IPS-15b (cell line): ENCODE measurements around the gene KRTAP2-2.
"Not testable (repeated sequence)": the region's sequence is repeated elsewhere in the genome, so short reads cannot be mapped to it uniquely, and the experiment has no call there.

Source experiments
- H3K27me3 ChIP-seq: one replicate; pipeline ENCODE4 v1.6.1; 2013; ENCODE audit warnings: low read length; ENCODE audit not compliant: control insufficient read depth, insufficient read depth
- H3K36me3 ChIP-seq: one replicate; pipeline ENCODE4 v1.6.1; 2013; ENCODE audit warnings: low read length; ENCODE audit not compliant: control insufficient read depth, insufficient read depth
- H3K4me1 ChIP-seq: one replicate; pipeline ENCODE4 v1.6.1; 2013; ENCODE audit warnings: mild to moderate bottlenecking, low read length; ENCODE audit not compliant: control insufficient read depth, insufficient read depth
- H3K4me3 ChIP-seq: one replicate; pipeline ENCODE4 v1.5.1; 2013; ENCODE audit warnings: low read depth, low read length
- H3K9ac ChIP-seq: one replicate; pipeline ENCODE4 v1.6.1; 2013; ENCODE audit warnings: low read depth, mild to moderate bottlenecking, low read length
- H3K9me3 ChIP-seq: one replicate; pipeline ENCODE4 v1.6.1; 2013; ENCODE audit warnings: mild to moderate bottlenecking, low read length; ENCODE audit not compliant: control insufficient read depth, insufficient read depth

Gene KRTAP2-2

DNA sequence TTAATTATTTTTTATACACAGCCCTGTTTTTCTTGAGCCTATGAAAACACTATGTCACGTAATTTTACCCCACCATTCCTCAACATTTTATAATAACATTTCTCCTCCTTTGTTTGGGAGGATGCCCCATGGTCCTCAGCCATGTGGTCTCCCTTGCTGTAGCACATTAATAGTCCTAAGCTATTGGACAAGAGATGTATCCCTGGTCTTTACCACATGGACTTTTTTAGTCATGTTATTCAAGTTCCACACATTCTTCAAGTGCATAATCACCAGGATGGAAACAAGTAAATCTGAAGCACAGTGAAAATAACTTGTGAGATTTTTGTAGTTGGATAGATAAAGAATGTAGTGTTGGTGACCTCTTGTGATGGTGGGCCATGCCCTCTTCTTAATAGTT is 6.9 kb upstream of the KRTAP2-2 start:
- Histone ChIP-seq H3K36me3 (no peaks in the 10 kb centered on the region), H3K4me3 (no peak overlapping the region), H3K9me3 (no peaks in the 10 kb centered on the region), H3K9ac (no peak overlapping the region), H3K4me1 (no peaks in the 10 kb centered on the region), H3K27me3 (no peaks in the 10 kb centered on the region)

DNA sequence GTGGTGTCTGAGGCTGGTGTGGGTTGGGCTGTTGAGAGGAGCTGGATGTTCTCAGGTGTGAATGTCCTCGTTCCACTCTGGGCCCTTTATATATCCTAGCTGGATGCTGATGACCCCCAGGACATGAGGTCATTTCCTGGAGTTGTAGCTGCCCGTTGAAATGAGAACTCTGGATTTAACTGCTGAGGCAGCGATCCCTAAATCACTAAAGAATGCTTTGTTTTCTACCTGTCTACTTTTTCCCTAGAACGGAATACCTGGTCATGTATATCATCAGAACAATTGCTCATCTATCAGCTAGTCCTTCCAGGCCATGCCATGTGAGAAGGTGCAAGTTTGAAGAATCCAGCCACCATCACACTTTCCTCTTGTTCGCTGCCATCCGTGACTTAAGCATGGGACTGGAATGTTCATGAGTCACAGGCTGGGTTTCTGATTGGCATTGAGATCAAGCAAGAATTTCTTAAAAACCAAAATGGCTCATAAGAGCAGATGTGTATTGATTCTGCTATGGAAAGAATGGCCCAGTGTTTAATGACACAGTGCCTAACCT is 5.1 kb upstream of the KRTAP2-2 start, which contains the start of gene KRTAP2-3:
KRTAP2-3 (minus strand) TSS at position 63 of the 553 bp plus-strand sequence. CDS start 64 bp downstream, outside the sequence.
- Histone ChIP-seq H3K4me1 (no peaks in the 10 kb centered on the region), H3K36me3 (no peaks in the 10 kb centered on the region), H3K27me3 (no peaks in the 10 kb centered on the region), H3K4me3 (no peak within 1 kb of the TSS), H3K9me3 (no peaks in the 10 kb centered on the region), H3K9ac (no peak within 1 kb of the TSS)

DNA sequence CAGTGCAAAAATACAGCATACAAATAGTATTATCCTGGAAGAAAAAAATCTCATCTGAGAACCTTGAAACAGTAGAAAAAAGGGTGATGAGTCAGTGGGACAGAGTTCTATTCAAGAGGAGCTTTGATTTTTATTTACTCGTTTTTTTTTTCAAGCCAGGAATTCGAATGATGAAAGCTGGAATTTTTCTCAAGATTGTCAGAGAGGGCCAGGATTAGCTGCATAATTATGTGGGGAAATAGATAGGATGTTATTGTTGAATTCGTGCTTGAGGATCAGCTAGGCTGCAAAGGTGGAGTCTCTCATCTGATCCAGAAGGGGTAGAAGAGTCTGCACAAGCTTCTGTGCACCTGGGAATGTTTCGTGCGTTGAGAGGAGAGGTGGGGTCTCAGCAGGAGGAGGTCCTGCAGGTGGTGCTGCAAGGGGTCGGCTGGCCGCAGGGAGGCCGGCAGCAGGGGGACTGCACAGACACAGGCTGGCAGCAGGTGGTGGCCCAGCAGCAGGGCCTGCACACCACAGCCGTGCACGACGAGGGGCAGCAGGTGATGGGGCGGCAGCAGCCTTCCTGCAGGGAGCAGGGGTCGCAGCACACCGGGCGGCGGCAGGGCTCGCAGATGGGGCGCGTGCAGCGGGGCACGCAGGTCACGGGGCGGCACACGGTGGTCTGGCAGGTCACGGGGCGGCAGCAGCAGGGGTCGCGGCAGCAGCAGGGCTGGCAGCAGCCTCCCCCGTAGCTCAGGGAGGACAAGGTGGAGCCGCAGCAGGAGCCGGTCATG is 4.4 kb upstream of the KRTAP2-2 start:
- H3K9me3 ChIP-seq, H3K4me1 ChIP-seq, H3K9ac ChIP-seq, H3K27me3 ChIP-seq, H3K36me3 ChIP-seq, H3K4me3 ChIP-seq: not testable (repeated sequence)

DNA sequence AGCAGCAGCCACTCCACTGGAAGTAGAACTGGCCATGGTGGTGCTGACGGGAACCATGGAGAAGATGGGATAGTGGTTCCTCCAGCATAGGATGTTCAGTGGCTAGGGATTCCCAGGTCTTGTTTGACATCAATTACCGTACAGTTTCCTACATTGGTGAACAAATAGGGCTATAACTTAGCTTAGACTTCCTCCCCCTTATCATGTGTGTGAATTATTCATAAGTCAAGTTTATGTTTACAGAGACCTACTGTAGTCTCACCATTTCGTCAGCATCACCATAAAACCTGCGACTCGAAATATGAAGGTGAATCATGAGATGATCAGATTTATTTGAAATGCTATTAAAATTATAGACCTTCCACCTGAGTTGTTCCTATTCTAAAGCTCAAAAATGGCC is 3.7 kb upstream of the KRTAP2-2 start:
- no peak overlapping the region for H3K9ac ChIP-seq
- no peak overlapping the region for H3K4me3 ChIP-seq
- no peaks in the 10 kb centered on the region for H3K9me3 ChIP-seq
- no peaks in the 10 kb centered on the region for H3K36me3 ChIP-seq
- H3K27me3 ChIP-seq, result no peaks in the 10 kb centered on the region
- no peaks in the 10 kb centered on the region for H3K4me1 ChIP-seq

DNA sequence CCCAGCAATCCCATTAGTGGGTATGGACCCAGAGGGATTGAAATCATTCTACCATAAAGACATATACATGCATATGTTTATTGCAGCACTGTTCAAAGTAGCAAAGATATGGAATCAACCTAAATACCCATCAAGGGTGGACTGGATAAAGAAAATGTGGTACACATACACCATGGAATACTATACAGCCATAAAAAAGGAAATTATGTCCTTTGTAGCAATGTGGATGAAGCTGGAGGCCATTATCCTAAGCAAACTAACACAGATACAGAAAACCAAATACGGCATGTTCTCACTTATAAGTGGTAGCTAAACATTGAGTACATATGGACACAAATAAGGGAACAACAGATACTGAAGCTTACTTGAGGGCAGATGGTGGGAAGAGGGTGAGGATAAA is 2.5 kb upstream of the KRTAP2-2 start:
- Histone ChIP-seq H3K4me1 (no peaks in the 10 kb centered on the region), H3K4me3 (no peak overlapping the region), H3K9me3 (no peaks in the 10 kb centered on the region), H3K9ac (no peak overlapping the region), H3K36me3 (no peaks in the 10 kb centered on the region), H3K27me3 (no peaks in the 10 kb centered on the region)

DNA sequence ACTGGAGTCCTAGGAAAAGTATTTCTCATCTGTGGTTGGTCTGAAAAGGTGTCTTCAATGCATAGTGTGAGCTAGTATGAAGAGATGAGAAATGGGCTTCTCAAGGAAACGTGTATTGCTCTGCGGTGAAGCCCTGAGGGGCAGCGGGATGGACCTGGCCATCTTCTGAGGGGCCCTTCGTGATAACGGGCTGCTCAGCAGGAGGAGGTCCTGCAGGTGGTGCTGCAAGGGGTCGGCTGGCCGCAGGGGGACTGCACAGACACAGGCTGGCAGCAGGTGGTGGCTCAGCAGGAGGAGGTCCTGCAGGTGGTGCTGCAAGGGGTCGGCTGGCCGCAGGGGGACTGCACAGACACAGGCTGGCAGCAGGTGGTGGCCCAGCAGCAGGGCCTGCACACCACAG is 474 bp downstream of the KRTAP2-2 start:
- H3K36me3 ChIP-seq, H3K9me3 ChIP-seq, H3K4me3 ChIP-seq, H3K4me1 ChIP-seq, H3K27me3 ChIP-seq, H3K9ac ChIP-seq: not testable (repeated sequence)

DNA sequence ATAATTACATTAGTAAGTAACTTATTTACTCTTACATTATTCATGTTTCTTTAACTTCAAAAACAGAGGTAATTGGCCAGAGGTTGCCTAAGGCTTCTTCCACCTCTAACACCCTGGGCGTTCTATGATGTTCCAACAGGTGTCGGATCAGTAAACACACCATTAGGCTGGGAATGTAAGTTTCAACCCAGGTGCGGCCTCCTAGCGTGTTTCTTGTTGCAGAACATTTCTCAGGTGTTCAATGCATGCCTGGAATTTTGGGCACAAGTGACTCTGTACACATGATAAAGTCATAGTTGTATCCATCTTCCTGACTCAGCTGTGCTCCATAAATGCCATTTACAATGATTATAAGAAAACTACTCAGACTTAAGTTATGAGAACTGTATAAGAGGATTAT is 1.0 kb downstream of the KRTAP2-2 start:
- Histone ChIP-seq H3K4me1 (no peaks in the 10 kb centered on the region), H3K4me3 (no peak overlapping the region), H3K9ac (no peak overlapping the region), H3K27me3 (no peaks in the 10 kb centered on the region), H3K9me3 (no peaks in the 10 kb centered on the region), H3K36me3 (no peaks in the 10 kb centered on the region)

DNA sequence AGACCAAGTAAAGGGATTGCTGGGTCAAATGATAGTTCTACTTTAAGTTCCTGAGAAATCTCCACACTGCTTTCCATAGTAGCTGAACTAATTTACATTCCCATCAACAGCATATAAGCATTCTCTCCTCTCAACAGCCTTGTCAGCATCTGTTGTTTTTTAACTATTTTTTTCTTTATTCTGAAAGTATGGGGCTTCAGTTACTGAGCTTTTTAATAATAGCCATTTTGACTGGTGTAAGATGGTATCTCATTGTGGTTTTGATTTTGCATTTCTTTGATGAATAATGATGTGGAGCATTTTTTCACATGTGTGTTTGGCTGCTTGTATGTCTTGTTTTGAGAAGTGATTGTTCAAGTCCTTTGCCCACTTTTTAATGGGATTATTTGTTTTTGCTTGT is 2.5 kb downstream of the KRTAP2-2 start:
- Histone ChIP-seq H3K4me3 (no peak overlapping the region), H3K9me3 (no peaks in the 10 kb centered on the region)

DNA sequence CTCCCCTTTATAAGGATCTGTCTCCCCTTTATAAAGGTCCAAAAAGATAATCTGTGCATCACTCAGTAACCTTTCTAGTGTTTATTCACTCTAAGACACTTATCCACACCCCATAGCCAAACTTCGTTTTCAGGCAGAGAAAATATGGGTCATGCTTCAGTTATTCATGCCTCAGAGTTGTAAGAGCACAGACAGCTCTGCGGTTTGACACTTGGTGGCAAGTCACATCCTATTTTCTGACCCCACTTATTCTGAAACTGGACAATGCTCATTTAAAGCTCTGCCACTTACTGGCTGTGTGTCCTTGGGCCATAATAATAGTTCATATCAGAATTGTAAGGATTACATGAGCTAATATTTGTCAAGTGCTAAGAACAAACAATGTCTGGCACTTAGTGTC is 5.9 kb downstream of the KRTAP2-2 start:
- no peaks in the 10 kb centered on the region for H3K27me3 ChIP-seq
- H3K9ac ChIP-seq, result no peak overlapping the region
- no peak overlapping the region for H3K4me3 ChIP-seq
- H3K9me3 ChIP-seq, result no peaks in the 10 kb centered on the region
- no peaks in the 10 kb centered on the region for H3K36me3 ChIP-seq
- H3K4me1 ChIP-seq, result no peaks in the 10 kb centered on the region

More for the DNA sequence above, 2.5 kb downstream of the KRTAP2-2 start:
- no peaks in the 10 kb centered on the region for H3K4me1 ChIP-seq
- H3K27me3 ChIP-seq, result no peaks in the 10 kb centered on the region
- no peak overlapping the region for H3K9ac ChIP-seq
- no peaks in the 10 kb centered on the region for H3K36me3 ChIP-seq

DNA sequence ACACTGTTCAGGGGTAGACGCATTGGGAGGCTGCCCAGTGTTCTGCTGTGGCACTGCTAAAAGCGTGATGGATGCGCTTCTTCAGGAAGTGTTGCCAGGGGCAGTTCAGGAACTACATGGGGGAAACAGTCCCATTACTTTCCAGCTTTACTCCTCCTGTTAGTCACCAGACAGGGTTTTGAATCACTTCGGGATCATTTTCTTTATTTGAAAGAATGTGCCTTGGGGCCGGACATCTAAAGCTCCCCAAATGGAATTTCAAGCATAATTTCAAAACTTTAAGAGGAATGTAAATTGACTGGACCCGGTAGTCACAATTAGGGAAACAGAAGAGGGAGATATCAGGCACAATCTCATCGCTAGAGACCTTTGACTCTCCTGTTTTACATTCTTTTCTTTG is 6.6 kb downstream of the KRTAP2-2 start:
- H3K9me3 ChIP-seq, result no peaks in the 10 kb centered on the region
- H3K27me3 ChIP-seq, result no peaks in the 10 kb centered on the region
- H3K9ac ChIP-seq, result no peak overlapping the region
- no peaks in the 10 kb centered on the region for H3K36me3 ChIP-seq
- H3K4me1 ChIP-seq, result no peaks in the 10 kb centered on the region
- no peak overlapping the region for H3K4me3 ChIP-seq

DNA sequence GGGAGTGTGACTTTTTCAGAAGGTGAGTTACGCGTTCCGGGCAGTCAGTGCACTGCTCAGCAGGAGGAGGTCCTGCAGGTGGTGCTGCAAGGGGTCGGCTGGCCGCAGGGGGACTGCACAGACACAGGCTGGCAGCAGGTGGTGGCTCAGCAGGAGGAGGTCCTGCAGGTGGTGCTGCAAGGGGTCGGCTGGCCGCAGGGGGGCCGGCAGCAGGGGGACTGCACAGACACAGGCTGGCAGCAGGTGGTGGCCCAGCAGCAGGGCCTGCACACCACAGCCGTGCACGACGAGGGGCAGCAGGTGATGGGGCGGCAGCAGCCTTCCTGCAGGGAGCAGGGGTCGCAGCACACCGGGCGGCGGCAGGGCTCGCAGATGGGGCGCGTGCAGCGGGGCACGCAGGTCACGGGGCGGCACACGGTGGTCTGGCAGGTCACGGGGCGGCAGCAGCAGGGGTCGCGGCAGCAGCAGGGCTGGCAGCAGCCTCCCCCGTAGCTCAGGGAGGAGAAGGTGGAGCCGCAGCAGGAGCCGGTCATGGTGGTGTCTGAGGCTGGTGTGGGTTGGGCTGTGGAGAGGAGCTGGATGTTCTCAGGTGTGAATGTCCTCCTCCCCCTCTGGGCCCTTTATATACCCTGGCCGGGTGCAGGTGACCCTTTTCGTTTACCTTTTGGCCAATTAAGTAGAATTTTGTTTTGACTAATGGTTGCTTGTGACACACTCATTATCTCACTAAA is 8.1 kb downstream of the KRTAP2-2 start, which contains the start of gene KRTAP2-1:
KRTAP2-1 (minus strand) TSS at position 582 of the 731 bp plus-strand sequence; CDS start at position 533, 49 bp downstream.
- H3K4me3 ChIP-seq, H3K36me3 ChIP-seq, H3K9me3 ChIP-seq, H3K9ac ChIP-seq, H3K27me3 ChIP-seq, H3K4me1 ChIP-seq: not testable (repeated sequence)

DNA sequence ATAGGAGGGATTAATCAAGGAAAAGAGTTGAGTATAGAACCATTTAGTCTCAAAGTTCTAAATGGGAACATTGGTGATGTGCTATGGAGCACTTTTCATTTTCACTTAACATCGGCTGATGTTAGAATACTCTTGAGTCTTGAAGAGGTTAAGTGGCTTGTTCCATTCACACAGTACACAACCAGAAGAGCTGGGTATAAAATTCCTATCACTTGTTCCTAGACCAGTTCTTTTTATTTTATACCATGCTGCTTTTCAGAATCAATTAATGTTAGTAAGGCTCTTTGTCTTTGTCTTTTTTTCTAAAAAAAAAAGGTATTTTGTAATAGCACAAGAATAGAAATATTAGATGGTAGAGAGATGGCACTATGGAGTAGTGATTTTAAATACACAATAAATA is 12.1 kb downstream of the KRTAP2-2 start:
- Histone ChIP-seq H3K4me3 (no peak overlapping the region), H3K4me1 (peaks cover 11% of the 10 kb centered on the region), H3K9me3 (no peaks in the 10 kb centered on the region), H3K36me3 (no peaks in the 10 kb centered on the region), H3K27me3 (no peaks in the 10 kb centered on the region), H3K9ac (no peak overlapping the region)
